Natural killer cell (primary cell): ENCODE results near the gene GUSB. TPM values are rescaled to one million over a fixed set of nuclear protein-coding genes. Genes with fewer than 3 reads are reported as not detected.
A peak's percentile ranks its signal among the peaks of the same experiment; 100 is the strongest.

ENCODE experiments used
- ATAC-seq, 3 donors: fragments of 150-1000 bp in 2 of 3; fragments of 200-7000 bp in 1 of 3; cut with Tn5 transposase; 1 replicate in 1 of 3; 2 replicates in 2 of 3; pipeline ENCODE4 v1.10.0; 2021; ENCODE audit warnings: mild to moderate bottlenecking in 2 of 3, moderate library complexity in 2 of 3
- DNase-seq, 2 donors: peaks; one replicate each; pipeline versions ENCODE4 v3.0.0 to v3.0.0-alpha.2; 2013 to 2021; ENCODE audit warnings: mixed read lengths in 1 of 2
- H3K27ac ChIP-seq: one replicate; pipeline ENCODE4 v1.5.1; 2013; ENCODE audit warnings: mild to moderate bottlenecking, low read length
- H3K27me3 ChIP-seq: one replicate; pipeline ENCODE4 v1.6.1; 2013; ENCODE audit warnings: low read length; ENCODE audit not compliant: control insufficient read depth, insufficient read depth
- H3K36me3 ChIP-seq: one replicate; pipeline ENCODE4 v1.6.1; 2013; ENCODE audit warnings: low read length; ENCODE audit not compliant: control insufficient read depth, insufficient read depth
- H3K4me1 ChIP-seq: one replicate; pipeline ENCODE4 v1.6.1; 2013; ENCODE audit warnings: low read length; ENCODE audit not compliant: control insufficient read depth, insufficient read depth
- H3K4me3 ChIP-seq: one replicate; pipeline ENCODE4 v1.5.1; 2013; ENCODE audit warnings: low read length
- H3K9me3 ChIP-seq: one replicate; pipeline ENCODE4 v1.6.1; 2013; ENCODE audit warnings: low read length; ENCODE audit not compliant: control insufficient read depth, insufficient read depth
- H3K27ac Mint-ChIP-seq, 2 donors: one replicate each; pipeline ENCODE4 v1.8.0; 2022; ENCODE audit warnings: mild to moderate bottlenecking in 2 of 2, mixed read lengths in 2 of 2, moderate library complexity in 1 of 2
- H3K27me3 Mint-ChIP-seq, 2 donors: one replicate each; pipeline ENCODE4 v1.8.0; 2022; ENCODE audit warnings: low read depth in 2 of 2, mixed read lengths in 2 of 2
- H3K36me3 Mint-ChIP-seq: one replicate; pipeline ENCODE4 v1.8.0; 2022; ENCODE audit warnings: mixed read lengths
- H3K4me1 Mint-ChIP-seq, 2 donors: one replicate each; pipeline ENCODE4 v1.8.0; 2022; ENCODE audit warnings: mixed read lengths in 2 of 2
- H3K4me3 Mint-ChIP-seq: one replicate; pipeline ENCODE4 v1.8.0; 2022; ENCODE audit warnings: mild to moderate bottlenecking, moderate library complexity, mixed read lengths
- H3K9me3 Mint-ChIP-seq, 2 donors: one replicate each; pipeline ENCODE4 v1.8.0; 2022; ENCODE audit warnings: mixed read lengths in 2 of 2
- WGBS: methylation state at CpG from one replicate; pipeline ENCODE4 v1.1.7; 2013; ENCODE audit warnings: missing lambda C conversion rate; ENCODE audit not compliant: insufficient coverage; 5-methylcytosine and 5-hydroxymethylcytosine counted together
- intact Hi-C: fragments of 100-400 bp; cut with micrococcal nuclease; formaldehyde crosslinking; loops from one replicate; pipeline ENCODE4 v1.14.2; 2022
- total RNA-seq, 4 donors: library from RNA; stranded (reverse); fragments of 120-200 nt in 1 of 4; gene quantifications; one replicate each; pipeline versions ENCODE4 v1.2.3 to v1.2.4, GENCODE V29; 2013 to 2022
- TF ChIP-seq, protein P1 (sequence below): fragments of 200-600 bp; IDR thresholded peaks from one replicate; pipeline ENCODE4 v1.8.0; 2022; ENCODE audit warnings: antibody characterized with exemption

The GUSB gene
- total RNA-seq, 3 donors from 2014 or later (not counting 1 experiment from before 2014, with no cell fraction given), result 68.8 to 94.5 (median 85.7) TPM

DNA sequence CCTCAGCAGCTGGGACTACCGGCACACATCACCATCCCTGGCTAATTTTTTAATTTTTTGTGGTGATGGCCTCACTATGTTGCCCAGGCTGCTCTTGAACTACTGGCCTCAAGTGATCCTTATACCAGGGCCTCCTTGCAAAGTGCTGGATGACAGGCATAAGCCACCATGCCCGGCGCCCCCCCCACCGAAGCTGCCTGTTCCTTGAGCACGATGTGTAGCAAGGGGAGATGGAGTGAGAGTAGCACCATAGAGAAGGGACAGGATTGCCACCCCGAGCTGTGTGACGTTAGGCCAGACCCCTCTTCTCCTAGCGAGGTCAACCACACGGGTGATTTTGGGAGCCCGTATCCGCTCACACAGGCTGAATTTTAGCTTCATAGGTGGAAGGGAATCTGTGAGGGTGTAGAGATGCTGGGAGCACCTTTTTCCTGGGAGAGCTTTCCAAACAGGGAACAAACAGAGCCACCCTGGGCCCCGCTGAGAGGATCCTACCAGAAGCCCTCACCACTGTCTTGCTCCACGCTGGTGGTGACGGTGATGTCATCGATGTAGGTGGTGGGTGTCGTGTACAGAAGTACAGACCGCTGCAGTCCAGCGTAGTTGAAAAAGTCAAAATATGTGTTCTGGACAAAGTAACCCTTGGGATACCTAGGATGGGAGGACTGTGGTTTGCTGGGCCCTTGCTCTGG, 3.0 kb downstream of the GUSB start:
- no peak overlapping the region for H3K27ac ChIP-seq
- peaks cover 23% of the 10 kb centered on the region for H3K36me3 ChIP-seq
- no peak for DNase-seq
- TF ChIP-seq, protein P1, sequence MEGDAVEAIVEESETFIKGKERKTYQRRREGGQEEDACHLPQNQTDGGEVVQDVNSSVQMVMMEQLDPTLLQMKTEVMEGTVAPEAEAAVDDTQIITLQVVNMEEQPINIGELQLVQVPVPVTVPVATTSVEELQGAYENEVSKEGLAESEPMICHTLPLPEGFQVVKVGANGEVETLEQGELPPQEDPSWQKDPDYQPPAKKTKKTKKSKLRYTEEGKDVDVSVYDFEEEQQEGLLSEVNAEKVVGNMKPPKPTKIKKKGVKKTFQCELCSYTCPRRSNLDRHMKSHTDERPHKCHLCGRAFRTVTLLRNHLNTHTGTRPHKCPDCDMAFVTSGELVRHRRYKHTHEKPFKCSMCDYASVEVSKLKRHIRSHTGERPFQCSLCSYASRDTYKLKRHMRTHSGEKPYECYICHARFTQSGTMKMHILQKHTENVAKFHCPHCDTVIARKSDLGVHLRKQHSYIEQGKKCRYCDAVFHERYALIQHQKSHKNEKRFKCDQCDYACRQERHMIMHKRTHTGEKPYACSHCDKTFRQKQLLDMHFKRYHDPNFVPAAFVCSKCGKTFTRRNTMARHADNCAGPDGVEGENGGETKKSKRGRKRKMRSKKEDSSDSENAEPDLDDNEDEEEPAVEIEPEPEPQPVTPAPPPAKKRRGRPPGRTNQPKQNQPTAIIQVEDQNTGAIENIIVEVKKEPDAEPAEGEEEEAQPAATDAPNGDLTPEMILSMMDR, result no peak
- peaks cover 6 to 10% of the 10 kb centered on the region in 2 donors for H3K4me1 Mint-ChIP-seq
- peaks cover 24% of the 10 kb centered on the region for H3K4me1 ChIP-seq
- no peaks in the 10 kb centered on the region for H3K27me3 ChIP-seq
- ATAC-seq, result no peak
- 97% methylated on average over 18 of the region's 18 CpGs for WGBS
- H3K4me3 ChIP-seq, result no peak overlapping the region
- H3K9me3 ChIP-seq, result no peaks in the 10 kb centered on the region
- H3K36me3 Mint-ChIP-seq, result no peaks in the 10 kb centered on the region
- no peaks in the 10 kb centered on the region for H3K27me3 Mint-ChIP-seq
- intact Hi-C loops, result no loop called here
- H3K9me3 Mint-ChIP-seq, result no peaks in the 10 kb centered on the region
- peak overlapping the region; percentile 43 to 94 for H3K27ac Mint-ChIP-seq
- no peak overlapping the region for H3K4me3 Mint-ChIP-seq

DNA sequence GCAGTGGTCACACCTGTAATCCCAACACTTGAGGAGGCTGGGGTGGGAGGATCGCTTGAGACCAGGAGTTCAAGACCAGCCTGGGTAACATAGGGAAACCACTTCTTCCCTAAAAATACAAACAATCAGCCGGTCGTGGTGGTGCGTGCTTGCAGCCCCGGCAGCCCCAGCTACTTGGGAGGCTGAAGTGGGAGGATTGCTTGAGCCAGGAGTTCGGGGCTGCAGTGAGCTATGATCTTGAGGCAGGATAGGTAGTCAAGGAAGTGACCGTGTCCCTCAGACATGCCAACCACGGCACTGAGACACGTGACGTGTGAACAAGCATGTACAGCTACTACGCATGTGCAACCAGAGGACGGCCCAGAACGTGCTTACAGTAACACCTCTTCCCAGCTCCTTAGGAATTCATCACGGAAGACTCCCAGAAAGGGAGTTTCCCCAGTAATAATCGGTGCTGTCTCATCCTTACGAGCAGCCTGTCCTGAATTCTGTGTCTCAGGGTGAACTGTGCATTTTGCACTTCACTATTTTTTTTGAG, 5.3 kb downstream of the GUSB start:
- H3K27ac Mint-ChIP-seq, result peak overlapping the region in 1 of 2 donors; percentile 35
- no peaks in the 10 kb centered on the region for H3K9me3 ChIP-seq
- peaks cover 42% of the 10 kb centered on the region for H3K36me3 ChIP-seq
- H3K9me3 Mint-ChIP-seq, result no peaks in the 10 kb centered on the region
- H3K4me1 ChIP-seq, result peaks cover 17% of the 10 kb centered on the region
- no peaks in the 10 kb centered on the region for H3K36me3 Mint-ChIP-seq
- no peak for DNase-seq
- H3K27me3 ChIP-seq, result no peaks in the 10 kb centered on the region
- H3K27ac ChIP-seq, result no peak overlapping the region
- TF ChIP-seq, protein P1, result no peak
- ATAC-seq, result no peak
- H3K4me1 Mint-ChIP-seq, result peaks cover 6 to 10% of the 10 kb centered on the region in 2 donors
- no peak overlapping the region for H3K4me3 Mint-ChIP-seq
- WGBS, result 95% methylated on average over 15 of the region's 16 CpGs
- no peaks in the 10 kb centered on the region for H3K27me3 Mint-ChIP-seq
- H3K4me3 ChIP-seq, result no peak overlapping the region
- intact Hi-C loops, result no loop called here

DNA sequence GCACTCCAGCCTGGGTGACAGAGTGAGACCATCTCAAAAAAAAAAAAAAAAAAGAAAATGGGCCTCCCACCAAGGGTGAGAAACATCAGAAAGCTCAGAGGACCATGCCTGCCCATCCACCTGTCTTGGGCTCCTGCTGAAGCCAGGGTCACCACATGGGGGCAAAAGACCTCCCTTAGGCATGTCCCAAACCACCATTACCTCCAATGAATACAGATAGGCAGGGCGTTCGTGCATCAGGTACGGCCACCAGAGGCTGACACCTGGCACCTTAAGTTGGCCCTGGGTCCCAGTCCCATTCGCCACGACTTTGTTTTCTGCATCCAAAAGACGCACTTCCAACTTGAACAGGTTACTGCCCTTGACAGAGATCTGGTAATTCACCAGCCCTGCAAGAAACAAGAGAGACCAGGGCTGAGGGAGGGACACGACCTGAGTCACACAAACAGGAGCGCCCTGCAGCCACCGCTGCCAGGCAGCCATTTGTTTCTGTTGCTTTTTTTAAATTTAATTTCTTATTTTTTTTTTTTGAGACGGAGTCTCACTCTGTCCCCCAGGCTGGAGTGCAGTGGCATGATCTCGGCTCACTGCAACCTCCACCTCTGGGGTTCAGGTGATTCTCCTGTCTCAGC, 6.1 kb downstream of the GUSB start:
- 95% methylated on average over 11 of the region's 11 CpGs for WGBS
- H3K27me3 ChIP-seq, result no peaks in the 10 kb centered on the region
- peaks cover 9% of the 10 kb centered on the region for H3K4me1 ChIP-seq
- intact Hi-C loops, result no loop called here
- DNase-seq, result no peak
- no peak overlapping the region for H3K4me3 Mint-ChIP-seq
- no peak overlapping the region for H3K27ac Mint-ChIP-seq
- TF ChIP-seq, protein P1, result no peak
- H3K4me1 Mint-ChIP-seq, result peaks cover 6 to 8% of the 10 kb centered on the region in 2 donors
- no peaks in the 10 kb centered on the region for H3K27me3 Mint-ChIP-seq
- no peaks in the 10 kb centered on the region for H3K9me3 ChIP-seq
- peaks cover 44% of the 10 kb centered on the region for H3K36me3 ChIP-seq
- H3K4me3 ChIP-seq, result no peak overlapping the region
- ATAC-seq, result no peak
- no peaks in the 10 kb centered on the region for H3K36me3 Mint-ChIP-seq
- no peak overlapping the region for H3K27ac ChIP-seq
- no peaks in the 10 kb centered on the region for H3K9me3 Mint-ChIP-seq
